ENCODE data around the gene RIPOR2.
"Not testable (repeated sequence)": the region's sequence is repeated elsewhere in the genome, so short reads cannot be mapped to it uniquely, and the experiment has no call there.

Gene RIPOR2

GRCh38 chr6:24950218-24950941 is 14.6 kb upstream of the RIPOR2 start:
- no peak for DNase-seq

DNA sequence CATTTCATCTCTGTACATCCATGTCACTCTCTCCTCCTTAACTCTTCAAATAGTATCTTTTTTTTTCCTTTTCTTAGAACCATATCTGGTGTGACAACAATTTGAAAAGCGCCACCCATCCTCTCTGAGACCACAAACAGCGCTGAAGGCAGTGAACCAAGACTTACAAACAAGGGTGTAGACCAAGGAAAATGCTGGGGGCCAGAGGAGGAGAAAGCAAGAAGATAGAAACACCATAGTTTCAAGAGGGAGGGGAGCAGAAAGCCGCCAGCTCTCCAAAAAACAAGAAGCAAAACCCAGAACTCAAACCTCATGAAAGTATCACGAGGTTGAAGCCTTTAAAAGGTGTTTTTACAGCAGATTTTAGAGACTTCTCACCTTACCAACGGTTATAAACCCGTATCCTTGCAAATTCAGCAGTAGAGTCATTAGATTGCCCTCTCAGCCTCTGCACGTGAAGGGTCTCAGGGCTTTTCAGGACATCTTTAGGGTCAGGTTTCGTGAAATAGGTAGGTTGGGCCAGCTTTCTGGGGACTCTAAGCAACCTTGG is 13.3 kb upstream of the RIPOR2 start:
- DNase-seq, result no peak

GRCh38 chr6:24948261-24948660 is 12.5 kb upstream of the RIPOR2 start:
- DNase-seq, result not testable (repeated sequence)

DNA sequence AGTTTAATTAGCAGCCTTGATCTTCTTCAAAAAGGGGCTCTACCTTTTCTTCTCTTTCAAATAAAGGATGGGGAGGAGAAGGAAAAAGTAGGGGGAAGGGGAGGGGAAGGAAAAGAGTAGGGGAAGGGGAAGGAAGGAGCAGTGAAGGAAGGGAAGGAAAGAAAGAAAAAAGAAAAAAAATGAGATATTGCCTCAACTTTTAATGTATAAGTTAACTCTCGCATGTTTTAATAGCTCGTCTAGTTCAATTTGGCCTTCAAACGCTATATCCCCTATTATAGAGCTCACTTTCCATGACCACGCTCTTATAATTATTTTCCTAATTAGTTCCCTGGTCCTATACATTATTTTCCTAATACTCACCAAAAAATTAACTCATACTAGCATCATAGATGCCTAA is 11.9 kb upstream of the RIPOR2 start:
- no peak for DNase-seq

DNA sequence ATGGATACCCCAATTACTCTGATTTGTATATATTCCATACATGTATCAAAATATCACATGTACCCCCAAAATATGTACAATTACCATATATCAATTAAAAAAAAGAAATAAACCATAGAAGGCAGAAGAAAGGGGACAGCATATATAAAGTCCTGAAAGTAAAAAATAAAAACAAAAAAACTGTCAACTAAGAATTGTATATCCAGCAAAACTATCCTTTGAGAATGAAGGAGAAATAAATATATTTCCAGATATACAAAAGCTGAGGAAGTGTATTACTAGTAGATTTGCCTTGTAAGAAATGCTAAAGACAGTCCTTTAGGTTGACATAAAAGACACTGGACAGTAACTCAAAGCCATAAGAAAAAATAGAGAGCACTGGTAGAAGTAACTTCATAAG is 9.3 kb upstream of the RIPOR2 start:
- no peak for DNase-seq

GRCh38 chr6:24943774-24944173 is 8.0 kb upstream of the RIPOR2 start:
- no peak for DNase-seq

GRCh38 chr6:24940311-24940917 is 4.7 kb upstream of the RIPOR2 start:
- DNase-seq, result no peak

DNA sequence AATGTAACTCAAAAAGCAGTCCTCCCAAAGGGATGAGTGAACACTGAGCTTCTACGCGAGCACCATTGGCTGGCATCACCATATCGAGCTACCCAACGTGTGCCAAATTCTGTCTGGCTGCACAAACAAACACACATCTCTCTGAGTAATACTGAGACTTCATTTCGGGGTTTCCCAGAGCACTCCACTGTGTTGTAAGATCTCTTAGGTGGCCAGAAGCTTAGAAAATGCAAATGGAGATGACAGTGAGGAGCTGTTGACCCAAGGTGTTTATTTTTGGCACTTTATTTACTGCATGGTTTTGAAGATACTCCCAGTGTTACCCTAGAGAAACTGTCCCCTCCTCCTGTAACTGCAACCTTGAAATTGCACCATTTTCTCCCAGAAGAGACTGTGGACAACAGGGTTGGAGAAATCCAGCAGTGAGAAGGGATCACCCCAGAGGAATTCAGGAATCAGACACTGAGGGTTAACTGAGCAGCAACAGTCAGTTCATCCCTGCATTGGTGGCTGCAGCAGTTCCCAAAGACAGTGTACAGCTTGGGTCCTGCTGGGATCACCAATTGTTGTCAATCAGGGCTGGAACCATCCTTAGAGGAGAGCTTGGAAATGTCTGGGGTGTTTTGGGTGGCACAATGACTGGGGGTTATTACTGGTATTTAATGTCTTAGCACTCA is 1.0 kb upstream of the RIPOR2 start:
- DNase-seq, result peak; percentile 42

DNA sequence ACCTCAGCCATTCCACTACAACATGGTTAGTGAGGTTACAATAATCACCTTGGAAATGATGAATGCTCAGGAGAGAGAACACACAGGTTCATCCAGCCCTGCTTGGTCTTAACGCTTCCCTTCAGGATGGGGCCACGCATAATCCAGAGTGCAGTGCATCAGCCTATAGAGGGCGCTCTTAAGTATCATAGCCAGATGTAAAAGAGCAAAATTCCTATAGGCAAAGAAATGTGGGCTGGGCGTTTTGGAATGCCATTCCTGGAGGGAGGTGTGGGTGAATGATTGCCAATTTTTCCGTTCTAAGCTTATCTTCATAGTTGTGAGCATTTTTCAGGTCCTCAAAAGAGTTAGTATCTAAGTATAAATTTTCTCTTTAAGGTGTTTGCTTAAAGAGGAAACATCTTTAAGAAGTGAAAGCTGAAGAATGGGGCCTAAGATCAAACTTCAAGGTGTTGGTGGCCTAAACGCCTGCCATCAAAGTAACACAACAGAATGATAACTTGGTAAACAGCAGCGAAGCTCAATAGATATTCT is 1.8 kb downstream of the RIPOR2 start:
- DNase-seq, result no peak

DNA sequence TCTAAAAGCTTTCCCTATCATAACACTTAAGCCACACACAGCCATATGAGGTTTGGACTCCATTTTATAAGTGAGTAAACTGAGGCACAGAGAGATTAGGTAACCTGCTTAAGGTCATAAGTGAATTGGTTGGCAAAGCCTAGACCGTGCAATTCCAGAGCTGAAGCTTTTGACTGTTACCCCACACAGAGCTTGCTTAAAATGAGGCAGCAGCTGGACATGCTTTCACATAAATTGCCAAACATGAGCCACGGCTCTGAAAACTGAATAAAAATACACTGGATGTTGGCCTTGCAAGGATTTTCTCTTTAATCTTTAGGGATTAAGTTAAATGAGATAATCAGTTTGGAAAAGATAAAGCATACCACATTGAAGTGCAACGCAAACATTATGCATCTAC is 2.5 kb downstream of the RIPOR2 start:
- DNase-seq, result no peak

GRCh38 chr6:24932832-24933231 is 2.9 kb downstream of the RIPOR2 start:
- DNase-seq, result no peak

DNA sequence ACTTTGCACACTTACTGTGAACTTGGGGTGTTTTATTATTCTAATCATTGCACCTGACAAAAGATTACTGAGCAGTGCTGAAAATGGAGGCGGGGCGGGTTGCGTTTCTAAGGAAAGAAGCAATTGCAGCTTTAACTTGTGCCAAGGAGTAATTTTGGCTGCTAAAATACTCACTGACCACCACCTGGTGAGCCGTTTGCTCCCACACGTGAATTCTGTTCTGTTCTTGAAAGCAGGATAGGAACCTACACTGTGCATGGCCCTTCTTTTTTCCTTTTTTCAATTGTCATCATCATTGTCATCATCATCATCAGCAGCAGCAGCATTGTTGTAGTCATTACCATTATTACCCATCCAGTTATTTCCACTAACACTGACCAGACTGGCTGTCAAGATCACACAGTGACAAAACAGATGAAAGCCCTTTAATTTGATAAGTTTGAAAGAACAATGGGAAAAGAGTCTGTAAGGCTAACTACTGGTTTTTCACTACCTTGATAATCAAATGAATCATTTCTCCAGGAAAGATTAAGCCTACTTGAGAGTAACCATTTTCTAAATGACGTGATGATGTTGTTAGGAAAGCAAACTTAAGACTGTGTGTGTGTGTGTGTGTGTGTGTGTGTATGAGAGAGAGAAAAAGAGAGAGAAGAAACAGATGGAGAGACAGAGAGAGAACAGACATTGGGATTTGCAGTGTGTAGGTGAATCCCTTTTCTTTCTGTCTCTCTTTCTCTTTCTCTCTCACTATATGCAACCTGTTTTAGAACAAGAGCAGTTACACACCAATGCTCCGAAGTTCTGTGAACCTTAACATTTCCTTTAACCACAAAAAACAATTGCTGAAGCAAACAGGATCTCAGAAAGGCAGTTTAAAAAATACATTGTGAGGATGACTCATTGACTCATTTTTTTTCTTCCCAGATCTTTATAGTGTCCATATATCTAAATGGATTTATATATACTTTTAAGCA is 3.8 kb downstream of the RIPOR2 start:
- DNase-seq, result no peak

GRCh38 chr6:24931296-24931695 is 4.5 kb downstream of the RIPOR2 start:
- no peak for DNase-seq

DNA sequence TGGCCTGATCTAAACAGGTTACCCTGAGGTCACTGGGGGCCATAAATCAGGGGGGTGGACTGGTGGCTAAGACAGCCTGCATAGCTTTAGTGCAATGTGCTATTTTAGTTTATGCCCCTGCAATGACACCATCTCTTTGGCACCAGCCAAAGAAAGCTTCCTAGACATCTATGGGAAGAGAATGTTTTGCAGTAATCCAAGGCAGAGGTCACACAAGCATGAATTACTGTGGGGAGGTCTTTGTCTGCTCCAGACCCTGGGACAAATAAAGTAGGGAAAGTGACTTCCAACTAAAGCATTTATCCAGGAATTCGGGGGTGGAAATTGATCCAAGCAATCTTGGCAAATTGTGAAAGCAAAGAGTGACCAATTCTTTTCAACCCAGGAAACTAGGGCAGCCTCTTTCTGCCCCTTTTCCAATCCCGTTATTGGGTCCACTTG is 5.3 kb downstream of the RIPOR2 start:
- DNase-seq, result no peak

- DNase-seq, result no peak
Measured at GRCh38 chr6:24929242-24929641, 6.5 kb downstream of the RIPOR2 start.

DNA sequence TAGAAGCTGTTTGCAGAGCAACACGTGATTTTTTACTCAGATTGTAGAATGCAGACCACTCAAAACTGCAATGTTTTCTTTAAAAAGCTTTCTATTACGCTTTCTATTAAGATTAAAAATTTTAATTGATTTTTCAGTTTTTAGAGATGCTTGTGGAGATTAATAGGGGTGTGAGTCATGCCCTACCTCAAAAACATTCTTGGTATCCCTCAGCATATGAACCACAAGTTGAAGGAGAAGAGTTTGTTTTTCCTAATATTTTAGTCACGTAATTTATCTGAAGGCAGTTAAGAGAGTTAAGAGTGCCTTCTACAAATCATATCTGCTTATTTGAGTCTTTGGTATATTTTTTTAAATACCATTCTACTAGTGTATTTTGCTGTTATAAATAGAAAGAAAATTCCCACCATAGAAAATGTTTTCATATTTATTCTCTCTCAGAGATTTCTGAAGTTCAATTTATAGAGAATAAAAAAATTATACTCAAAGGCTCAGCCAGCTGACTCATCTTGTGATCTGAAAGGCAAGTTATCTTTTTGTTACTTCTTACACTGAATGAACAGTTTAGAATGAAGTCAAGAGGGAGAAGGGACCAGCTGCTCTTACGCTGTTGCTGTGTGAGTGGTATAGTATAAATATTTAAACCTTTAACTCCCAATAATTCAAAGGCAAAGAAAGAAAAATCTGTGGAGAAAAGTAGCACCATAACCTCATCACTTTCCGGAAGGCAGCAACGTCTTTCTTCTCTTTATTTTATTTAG is 7.6 kb downstream of the RIPOR2 start:
- no peak for DNase-seq

DNA sequence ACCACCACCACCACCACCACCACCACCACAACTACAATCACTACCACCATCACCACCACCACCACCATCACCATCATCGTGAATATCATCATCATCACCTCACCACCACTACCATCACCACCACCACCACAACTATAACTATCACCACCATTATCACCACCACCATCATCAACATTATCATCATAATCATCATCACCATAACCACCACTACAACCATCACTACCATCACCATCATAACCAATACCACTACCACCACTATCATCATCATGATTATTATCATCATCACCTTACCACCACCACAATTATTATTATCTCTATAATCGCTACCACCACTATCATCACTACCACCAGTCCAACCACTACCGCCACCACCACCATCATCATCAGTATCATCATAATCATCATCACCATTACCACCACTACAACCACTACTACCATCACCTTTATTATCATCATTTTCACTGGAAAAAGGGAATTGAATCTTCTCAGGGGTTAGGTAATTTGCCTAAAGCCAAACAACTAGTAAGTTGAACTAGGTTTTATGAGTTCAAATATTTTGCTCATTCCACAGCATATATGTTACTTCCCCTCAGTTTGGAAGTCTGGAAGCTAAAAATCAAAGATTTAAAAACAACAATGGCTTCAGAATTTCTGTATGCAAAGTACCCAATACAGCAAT is 8.3 kb downstream of the RIPOR2 start:
- DNase-seq, result no peak

DNA sequence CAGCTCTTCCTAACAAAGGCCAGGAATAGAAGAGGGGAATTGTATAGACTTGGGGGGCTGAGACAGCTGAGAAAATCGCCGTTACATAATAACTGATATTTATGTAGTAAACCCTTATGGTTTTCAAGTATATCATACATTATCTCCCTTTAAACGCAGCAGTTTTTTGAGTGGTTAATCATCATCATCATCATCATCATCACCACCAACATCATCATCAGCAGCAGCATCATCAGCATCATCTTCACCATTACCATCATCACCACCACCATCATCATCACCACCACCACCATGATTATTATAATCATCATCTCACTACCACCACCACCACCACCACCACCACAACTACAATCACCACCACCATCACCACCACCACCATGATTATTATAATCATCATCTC is 9.1 kb downstream of the RIPOR2 start:
- DNase-seq, result not testable (repeated sequence)

DNA sequence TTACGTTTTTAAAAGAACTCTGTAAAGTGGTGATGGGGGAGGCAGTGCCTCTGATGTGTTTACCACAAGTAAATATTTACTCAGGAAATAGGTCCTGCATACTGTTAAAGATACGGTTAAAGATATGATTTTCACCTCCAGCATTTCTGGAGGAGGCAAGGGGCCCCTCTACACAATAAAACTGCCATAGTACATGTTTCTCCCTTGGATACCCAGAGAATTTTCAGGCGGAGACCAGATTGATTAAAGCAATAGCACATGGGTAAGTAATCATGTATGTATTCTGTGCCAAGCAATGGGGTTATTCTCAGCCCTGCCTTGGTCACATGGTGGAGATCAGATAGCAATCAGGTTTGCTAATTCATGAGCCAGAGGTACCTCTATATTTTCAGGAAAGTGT is 9.6 kb downstream of the RIPOR2 start:
- no peak for DNase-seq

DNA sequence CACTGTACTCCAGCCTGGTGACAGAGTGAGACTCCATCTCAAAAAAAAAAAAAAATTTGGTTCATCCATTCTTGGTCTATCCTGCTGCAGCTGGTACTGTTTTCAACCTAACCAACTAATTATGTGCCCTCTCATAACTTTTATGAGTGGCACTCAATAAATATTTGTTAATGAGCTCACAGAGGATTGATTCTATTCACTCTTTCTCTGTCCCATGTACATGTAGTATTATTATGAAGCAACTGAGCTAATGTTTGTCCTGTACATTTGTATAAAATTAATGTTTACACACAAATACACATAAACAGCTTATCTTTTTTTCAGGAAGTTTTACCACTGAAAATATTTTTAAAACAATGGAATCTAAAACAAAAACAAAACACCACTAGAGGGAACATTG is 10.1 kb downstream of the RIPOR2 start:
- DNase-seq, result no peak
